NCI-H2196 treated with DMSO at 0.1 percent for 48 hours (cell line): Measurements from ENCODE around the gene DAZL.
"Not testable (repeated sequence)": the region's sequence is repeated elsewhere in the genome, so short reads cannot be mapped to it uniquely, and the experiment has no call there.

Experiments used
- DNase-seq: peaks from one replicate; lab custom pipeline; 2025; ENCODE audit not compliant: unreplicated experiment; lab: John Stamatoyannopoulos, UW

Gene DAZL, protein sequence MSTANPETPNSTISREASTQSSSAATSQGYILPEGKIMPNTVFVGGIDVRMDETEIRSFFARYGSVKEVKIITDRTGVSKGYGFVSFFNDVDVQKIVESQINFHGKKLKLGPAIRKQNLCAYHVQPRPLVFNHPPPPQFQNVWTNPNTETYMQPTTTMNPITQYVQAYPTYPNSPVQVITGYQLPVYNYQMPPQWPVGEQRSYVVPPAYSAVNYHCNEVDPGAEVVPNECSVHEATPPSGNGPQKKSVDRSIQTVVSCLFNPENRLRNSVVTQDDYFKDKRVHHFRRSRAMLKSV

DNA sequence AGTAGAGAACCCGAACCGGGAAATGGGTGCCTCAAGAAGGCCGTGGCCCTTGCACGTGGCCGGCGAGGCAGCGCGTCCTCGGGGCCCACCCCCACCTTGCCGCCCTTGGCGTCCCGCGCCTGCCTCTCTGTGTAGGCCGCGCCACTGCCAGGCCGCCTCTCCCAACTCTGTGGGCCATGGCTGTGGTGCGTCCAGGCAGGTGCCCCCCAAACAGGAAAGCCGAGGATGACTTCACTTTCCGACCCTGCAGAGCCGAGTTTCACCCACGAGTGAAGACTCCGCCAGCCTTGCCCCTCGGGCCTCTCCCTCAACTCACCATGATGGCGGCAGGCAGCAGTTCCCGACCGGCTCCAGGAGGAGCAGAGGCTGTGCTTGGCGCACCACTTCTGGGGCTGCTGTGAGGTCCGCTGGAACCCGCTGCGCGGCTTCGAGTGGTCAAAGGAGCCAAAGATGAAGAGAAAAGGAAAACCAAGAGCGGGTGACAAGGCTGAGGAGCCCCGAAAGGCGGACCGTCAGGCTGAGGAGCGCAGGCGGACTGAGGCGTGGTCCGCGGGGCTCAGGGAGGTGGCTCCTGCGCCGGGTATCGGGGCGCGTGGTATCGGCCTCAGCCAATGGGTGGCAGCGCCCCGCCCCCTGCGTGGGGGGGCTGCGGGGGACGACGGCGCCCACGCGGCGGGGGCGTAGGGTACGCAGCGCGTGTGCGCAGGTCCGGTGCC, at the start of gene DAZL:
DAZL (minus strand) TSS at position 537 of the 716 bp plus-strand sequence; CDS start at position 319, 218 bp downstream.
- DNase-seq: no peak

DNA sequence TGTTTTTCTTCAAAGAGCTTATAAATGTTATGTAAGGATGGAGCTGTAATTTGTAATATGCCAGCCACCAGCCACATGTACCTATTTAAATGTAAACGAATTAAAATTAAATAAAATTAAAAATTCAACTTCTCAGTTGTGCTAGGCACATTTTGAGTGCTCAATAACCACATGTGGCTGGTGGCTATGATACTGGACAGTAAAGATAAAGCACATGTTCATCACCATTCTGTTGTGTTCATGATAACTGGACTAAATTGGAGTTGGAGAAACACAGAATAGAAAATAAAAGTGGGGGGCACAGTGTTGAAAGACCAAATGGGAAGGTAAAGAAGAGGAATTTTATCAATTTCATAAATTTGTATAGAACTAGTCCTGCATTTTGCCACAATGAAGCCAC, 49.8 kb upstream of the DAZL start:
- DNase-seq: no peak

DNA sequence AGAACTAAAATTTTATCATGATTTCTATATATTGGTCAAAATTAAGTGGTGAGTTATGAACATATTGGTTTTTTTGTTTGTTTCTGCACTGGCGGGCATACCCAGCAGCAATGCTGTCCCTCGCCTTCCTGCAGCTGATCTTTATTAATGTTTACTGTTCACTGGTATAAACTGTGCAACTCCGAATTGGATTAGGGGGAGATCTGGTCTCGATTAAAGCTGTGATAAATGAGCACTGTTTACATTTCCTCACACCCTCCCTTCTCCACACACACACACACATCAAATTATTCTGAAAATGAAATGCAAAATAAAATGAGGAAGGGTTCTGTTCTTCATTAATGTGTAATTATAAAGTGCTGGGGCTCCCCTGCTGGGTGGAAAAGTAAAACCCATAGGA, 48.5 kb upstream of the DAZL start:
- no peak for DNase-seq

DNA sequence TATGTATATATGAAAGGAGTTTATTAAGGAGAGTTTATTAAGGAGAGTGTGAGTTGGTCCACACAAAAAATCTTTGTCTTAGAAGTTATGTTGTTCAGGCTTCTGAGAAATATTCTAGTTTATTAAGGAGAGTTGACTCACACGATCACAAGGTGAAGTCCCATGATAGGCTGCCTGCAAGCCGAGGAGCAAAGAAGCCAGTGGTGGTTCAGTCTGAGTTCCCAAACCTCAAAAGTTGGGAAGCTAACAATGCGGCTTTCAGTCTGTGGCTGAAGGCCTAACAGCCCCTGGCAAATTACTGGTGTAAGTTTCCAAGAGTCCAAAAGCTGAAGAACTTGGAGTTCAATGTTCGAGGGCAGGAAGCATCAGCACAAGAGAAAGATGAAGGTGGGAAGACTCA, 42.4 kb upstream of the DAZL start:
- no peak for DNase-seq

DNA sequence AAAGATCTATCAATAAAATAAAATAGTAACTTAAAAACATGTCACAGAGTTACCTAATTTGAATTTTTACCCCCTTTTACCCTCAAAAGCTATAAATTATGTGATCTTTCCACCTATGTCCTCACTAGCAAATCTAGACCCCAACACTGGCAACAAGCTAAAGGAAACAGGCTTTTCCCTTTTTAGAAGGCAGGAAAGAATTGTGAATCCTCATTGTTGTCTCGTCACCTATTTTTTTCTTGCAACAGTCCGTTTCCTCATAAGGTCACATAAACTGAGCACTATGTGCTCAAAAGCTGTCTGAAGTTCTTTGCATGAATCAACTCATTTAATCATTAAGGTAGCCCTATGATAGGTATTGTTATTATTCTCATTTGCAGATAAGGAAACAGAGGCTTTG, 34.6 kb upstream of the DAZL start:
- DNase-seq: no peak

DNA sequence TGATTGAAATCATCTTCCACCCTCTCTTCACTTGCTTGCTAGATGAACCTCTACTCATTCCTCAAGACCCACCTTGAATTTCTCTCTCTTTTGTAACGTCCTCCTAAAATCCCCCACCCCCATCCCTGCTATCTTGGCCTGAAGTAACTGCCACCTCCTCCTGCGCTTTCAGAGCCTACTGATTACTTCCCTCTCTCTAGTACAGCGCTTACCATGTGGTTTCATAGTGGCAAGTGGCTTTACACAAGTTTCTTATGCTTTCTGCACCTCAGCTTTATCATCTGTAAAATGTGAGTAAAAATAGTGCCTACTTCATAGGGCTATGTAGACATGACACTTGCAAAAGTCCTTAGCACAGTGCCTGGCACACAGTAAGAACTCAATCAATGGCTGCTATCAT, 28.7 kb upstream of the DAZL start:
- DNase-seq: no peak

DNA sequence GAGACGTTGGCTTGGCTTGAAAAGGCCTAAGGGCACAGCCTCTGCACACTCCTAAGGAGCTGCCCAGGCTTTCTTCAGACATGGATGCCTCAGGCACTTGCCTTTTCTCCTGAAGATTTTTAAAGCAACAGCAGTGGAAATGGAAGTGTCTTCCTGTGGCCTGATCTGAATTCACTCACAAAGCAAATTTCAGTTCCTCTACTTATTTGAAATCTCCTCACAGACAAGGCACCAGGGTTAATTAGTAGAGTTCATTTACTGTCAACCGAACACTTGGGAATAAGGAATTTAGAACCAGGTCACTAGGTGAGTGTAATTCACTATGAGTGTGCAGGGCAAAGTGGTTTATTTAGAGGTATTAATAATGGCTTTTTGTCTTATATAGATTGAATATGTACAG, 27.2 kb upstream of the DAZL start:
- no peak for DNase-seq

DNA sequence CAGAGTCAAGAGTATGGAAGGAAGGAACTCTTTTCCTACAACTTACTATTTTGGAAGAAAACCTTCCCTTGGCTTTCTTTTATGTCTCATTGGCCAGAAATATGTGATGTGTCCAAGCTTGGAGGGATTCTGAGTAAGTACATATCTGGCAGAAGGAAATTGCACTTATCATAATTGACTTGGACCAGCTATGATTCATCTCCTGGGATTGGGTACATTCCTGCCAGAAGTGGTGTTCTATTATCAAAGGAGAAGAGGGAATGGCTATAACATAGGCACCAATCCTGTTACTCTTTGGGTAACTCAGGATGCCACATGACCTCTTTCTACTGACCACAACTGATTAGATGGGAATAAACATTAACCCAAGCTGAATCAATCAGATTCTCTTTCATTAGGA, 13.5 kb upstream of the DAZL start:
- no peak for DNase-seq

DNA sequence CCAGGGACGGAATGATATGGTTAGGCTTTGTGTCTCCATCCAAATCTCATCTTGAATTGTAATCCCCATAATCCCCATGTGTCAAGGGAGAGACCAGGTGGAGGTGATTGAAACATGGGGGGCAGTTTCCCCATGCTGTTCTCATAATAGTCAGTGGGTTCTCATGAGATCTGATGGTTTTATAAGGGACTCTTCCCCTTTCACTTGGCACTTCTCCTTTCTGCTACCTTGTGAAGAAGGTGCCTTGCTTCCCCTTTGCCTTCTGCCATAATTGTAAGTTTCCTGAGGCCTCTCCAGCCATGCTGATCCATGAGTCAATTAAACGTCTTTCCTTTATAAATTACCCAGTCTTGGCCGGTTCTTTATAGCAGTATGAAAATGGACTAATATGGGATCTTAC, 11.9 kb upstream of the DAZL start:
- not testable (repeated sequence) for DNase-seq

DNA sequence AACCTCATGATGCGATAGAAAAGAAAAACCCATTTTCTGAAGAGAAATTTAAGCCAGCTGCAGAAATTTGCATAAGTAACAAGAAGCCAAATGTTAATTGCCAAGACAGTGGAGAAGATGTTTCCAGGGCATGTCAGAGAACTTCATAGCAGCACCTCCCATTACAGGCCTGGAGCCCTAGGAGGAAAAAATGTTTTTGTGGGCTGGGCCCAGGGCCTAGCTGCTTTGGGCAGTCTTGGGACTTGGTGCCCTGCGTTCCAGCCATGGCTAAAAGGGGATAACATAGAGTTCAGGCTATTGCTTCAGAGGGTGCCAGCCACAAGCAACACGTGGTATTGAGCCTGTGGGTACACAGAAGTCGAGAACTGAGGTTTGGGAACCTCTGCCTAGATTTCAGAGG, 10.9 kb upstream of the DAZL start:
- DNase-seq: no peak

DNA sequence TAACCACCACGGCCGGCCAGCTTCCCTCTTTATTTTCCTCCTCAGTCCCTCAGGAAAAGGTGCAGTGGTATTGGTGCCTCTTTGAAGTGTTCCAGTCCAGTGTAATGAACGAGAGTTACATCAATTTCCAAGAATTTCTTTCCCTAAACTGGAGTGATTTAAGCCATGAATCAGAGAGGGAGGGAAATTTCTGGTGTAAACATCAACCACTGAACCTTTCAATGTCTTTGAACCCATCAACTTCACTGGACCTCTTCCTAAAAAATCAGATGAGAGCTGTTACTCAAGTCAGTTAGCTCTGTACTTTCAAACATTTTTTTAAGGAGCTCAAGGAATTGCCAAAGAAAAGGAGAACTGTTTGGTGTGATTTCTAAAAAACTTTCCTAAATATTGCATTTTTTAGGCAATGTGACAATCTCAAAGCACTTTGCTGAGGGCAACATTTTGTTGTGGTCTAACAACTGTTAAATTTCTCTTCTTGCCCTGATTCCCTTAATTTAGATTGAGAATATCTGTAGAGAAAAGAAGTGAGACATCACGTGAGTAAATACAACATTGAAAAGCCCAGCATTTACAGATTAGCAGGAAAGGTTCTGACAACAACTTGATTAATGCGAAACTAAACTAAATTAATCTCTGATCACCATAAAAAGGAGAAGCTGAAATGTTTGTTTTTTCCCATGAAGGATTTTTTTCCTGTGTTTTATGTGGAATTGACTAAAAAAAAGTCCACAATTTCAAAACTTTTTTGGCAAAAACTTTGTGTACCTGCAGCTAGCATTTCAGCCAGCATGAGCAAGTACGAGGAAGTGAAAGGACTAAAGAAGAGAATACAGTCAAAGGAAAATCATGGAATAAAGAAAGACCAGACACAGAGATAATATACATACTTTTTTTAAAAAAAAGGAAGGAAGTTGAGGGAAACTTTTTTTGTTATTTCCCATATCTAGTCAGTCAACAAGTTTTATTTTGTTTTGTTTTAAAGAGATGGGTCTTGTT, 9.1 kb upstream of the DAZL start:
- DNase-seq: no peak

DNA sequence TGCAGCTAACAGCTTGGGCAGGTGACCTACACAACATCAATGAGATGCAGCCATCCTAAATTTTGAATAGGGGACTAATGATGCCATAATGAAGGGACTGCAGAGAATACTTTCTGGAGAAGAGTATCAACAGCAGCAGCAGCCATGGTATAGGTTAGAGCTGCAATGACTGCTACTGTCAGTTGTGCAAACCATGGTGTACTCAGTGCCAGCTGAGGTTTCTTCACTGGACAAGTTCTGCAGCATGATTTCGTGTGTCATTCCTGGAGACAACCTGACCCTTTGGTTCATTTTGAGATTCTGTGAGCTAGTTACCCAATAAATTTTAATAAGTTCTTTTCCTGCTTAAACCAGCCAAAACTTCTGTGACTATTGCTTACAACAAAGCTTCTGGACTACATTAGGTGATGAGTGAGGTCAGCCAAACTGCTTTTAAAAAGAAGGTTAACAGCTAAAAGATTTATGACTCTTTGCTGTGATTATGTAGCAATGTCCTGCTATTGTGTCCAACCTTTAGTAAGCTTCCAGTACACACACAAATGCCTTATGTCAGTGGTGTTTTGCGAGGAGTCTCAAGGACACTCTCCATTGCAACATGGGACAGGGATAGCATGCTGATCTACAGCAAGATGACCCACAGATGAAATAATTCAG, 4.8 kb upstream of the DAZL start:
- DNase-seq: no peak

DNA sequence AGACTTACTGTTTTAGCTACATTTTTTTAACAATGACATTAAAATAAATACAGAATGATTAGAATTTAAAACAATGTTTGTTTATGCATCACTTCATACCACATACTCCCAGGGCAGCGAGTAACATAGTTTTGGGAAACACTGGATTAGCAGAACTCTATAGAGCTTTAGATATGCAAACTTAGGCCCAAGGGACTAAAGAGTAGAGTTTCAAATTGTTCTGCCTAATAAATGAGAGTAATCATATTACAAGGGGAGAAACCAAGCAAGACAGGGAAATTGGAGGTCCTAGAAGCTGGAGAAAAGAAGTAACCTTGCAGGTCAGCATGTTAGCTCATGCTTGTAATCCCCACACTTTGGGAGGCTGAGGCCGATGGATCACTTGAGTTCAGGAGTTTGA, 3.6 kb upstream of the DAZL start:
- DNase-seq: no peak

DNA sequence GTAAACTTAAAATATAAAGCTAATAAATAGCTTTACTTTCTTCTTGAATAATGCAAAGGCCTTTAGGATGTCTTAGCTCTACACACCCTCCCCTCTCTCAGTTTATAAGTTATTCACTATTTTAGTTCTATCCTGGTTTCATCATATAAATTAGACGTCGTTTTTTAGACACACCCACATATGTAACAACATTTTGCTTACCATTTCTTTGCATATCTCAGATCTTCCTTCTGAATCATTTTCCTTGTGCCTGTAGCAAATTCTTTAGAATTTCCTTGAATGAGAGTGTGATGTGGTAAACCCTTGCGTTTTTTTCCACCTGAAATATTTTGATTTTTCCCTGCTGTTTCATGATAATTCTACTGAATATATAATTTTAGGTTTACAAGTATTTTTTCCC, 2.5 kb upstream of the DAZL start:
- no peak for DNase-seq

DNA sequence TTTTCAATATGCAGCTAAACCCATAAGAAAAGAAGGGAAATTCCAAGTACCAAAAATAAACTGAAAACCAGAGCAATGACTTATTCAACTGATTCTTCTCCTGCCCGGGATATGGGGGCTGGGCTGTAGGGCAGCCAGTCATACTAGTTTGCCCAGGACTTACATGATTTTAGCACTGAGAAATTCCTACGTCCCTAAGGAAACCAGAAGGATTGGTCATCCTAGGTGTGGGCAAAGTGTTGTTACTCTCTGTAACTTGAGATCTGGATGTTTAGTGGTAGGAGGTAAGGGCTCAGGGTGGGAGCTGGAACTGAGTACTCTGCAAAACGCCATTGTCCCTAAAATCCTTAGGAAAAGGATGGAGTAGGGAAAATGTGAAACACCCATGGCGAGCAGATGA, 1.2 kb upstream of the DAZL start:
- DNase-seq: no peak

DNA sequence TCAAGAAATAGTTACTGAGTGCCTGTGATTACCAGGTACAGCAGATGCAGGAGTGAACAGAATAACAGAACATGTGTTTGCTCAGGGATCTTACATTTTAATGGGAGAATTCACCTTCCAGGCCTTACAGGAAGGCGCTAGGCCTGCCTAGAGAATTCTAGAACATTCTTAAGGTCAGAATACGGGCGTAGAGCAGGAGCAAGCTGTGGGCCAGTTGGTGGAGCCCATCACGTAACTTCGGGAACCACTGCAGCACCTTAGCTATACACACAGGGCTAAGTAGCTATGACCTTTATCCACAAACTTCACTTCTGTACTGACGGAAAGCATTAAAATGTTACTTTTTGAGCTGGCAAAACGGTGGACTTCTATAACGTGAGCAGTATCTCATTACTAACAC, 743 bp upstream of the DAZL start:
- no peak for DNase-seq

DNA sequence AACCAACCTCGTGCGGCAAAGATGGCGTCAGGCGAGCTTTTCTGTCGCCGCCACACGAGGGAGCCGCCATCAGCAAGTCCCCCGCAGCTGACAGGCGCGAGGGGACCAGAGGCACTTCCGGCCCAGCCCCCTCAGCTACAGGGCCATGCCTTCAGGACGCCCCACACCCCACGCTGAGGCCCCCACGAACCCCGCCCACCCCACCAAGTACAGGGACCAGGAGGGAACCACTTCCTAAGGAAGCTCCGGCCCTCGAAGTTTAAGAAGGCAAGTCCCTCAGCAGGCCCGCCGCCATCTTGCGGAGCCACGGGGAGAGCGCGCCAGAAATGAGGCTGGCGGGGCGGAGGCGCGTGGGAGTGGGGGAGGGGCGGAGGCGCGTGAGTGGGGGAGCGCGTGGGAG, 790 bp downstream of the DAZL start:
- DNase-seq: no peak

DNA sequence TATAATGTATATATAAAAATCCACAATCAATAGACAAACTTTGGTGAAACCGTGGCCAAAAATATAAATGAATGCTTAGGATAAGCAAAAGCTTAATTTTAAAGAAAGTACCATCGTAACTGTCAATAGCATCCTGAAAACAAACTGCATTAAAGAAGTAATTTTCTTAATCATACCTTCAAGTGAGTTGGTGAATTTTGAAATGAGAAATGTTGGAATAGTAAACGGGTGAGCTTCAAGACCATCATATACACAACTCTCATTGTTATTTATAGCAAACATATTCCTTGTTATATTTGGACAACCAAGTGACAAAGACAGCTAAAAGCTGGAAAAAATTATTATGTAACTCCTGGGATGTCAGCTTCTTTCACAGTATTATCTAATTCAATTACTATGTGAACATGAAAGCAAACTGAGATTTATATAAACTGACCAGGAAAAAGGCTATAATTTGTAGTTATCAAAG, 3.7 kb downstream of the DAZL start:
- DNase-seq: no peak

DNA sequence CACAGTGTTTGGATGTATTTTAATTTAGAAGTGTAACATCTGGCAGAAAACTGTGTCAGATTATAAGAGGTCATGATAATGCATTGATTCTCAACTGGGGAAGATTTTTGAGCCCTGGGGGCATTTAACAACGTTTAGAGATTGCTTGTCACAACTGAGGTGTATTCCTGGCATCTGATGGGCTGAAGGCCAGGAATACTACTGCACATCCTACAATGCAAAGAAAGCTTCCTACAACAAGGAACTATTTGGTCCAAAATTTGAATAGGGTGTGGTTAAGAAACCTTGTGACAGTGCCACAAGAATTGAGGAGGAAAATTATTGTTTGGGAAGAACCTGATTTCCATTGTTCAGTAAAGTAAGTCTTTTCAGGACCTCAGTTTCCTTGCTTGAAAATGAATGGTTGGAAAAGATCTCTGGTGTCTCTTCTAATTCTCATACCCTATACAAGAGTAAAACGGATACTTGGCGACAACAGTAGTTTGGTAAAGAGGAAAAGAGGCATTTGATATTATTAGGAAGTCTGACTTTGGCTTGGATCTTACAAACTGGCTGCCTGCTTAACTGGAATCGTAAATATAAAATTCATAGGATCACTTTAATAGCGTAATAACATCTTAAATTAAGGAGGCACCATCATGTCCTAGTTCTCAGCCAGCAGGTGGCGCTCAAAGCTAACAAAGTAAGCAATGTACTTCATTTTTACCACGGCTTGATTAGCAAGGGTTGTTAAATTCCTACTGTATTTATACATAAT, 4.3 kb downstream of the DAZL start:
- peak; percentile 5 for DNase-seq

DNA sequence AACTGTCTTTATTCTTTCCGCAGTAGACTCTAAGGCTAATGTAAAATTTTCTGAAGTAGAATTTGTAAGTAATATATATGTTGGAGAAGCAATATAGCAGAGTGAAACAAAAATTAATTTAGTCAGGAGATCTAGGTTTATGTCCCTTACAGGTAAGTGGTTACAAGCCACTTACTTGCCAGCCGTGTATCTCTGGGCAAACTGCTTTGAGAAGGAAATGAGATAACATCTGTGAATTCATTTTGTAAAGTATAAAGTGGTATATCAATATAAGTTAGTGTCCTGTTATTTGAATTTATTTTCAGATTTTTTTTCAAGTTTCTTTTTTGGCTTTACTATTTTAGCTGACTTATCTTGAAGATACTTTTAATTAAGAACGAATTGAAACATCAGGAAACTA, 5.5 kb downstream of the DAZL start:
- DNase-seq: no peak
